ENCODE measurements around the gene ALOX12.
"Not testable (repeated sequence)": the region's sequence is repeated elsewhere in the genome, so short reads cannot be mapped to it uniquely, and the experiment has no call there.

Gene ALOX12

GRCh38 chr17:6985266-6985665, 10.6 kb upstream of the ALOX12 start:
- FAIRE-seq: no peak
- no peak for DNase-seq (ENCODE audit: insufficient read length, low spot score)
- no peak for TF ChIP-seq PAX5 (IDR thresholded peaks at IDR 0.05; ENCODE audit: insufficient read depth, low read length, severe bottlenecking)
- TF ChIP-seq POU2F2 (IDR thresholded peaks at IDR 0.05; ENCODE audit: low read depth, low read length): no peak
- no peak for TF ChIP-seq POLR2A (IDR thresholded peaks at IDR 0.05; ENCODE audit: low read depth, low read length)
- TF ChIP-seq POLR2AphosphoS5 (IDR thresholded peaks at IDR 0.05; ENCODE audit: low read depth, low read length): no peak
- TF ChIP-seq TAF1 (IDR thresholded peaks at IDR 0.05; ENCODE audit: low read depth, low read length): no peak
- no peak for TF ChIP-seq SPI1 (IDR thresholded peaks at IDR 0.05; ENCODE audit: low read depth, low read length)

- TF ChIP-seq POU2F2 (IDR thresholded peaks at IDR 0.05; ENCODE audit: low read depth, low read length) (no peak), TAF1 (IDR thresholded peaks at IDR 0.05; ENCODE audit: low read depth, low read length) (no peak), POLR2AphosphoS5 (IDR thresholded peaks at IDR 0.05; ENCODE audit: low read depth, low read length) (no peak), PAX5 (IDR thresholded peaks at IDR 0.05; ENCODE audit: insufficient read depth, low read length, severe bottlenecking) (no peak), SPI1 (IDR thresholded peaks at IDR 0.05; ENCODE audit: low read depth, low read length) (no peak), POLR2A (IDR thresholded peaks at IDR 0.05; ENCODE audit: low read depth, low read length) (no peak)
- FAIRE-seq: no peak
- DNase-seq (ENCODE audit: insufficient read length, low spot score): no peak
Observed at GRCh38 chr17:6986676-6987075, 9.2 kb upstream of the ALOX12 start.

- FAIRE-seq (no peak), DNase-seq (ENCODE audit: insufficient read length, low spot score) (no peak)
- TF ChIP-seq TAF1 (IDR thresholded peaks at IDR 0.05; ENCODE audit: low read depth, low read length) (no peak), PAX5 (IDR thresholded peaks at IDR 0.05; ENCODE audit: insufficient read depth, low read length, severe bottlenecking) (no peak), POU2F2 (IDR thresholded peaks at IDR 0.05; ENCODE audit: low read depth, low read length) (no peak), POLR2AphosphoS5 (IDR thresholded peaks at IDR 0.05; ENCODE audit: low read depth, low read length) (no peak), SPI1 (IDR thresholded peaks at IDR 0.05; ENCODE audit: low read depth, low read length) (no peak), POLR2A (IDR thresholded peaks at IDR 0.05; ENCODE audit: low read depth, low read length) (no peak)
Observed at GRCh38 chr17:6989779-6990178, 6.1 kb upstream of the ALOX12 start.

- not testable (repeated sequence) for DNase-seq (ENCODE audit: insufficient read length, low spot score); FAIRE-seq
Observed at GRCh38 chr17:6993613-6994056, 2.2 kb upstream of the ALOX12 start.

- no peak for DNase-seq (ENCODE audit: insufficient read length, low spot score)
- no peak for FAIRE-seq
- TF ChIP-seq SPI1 (IDR thresholded peaks at IDR 0.05; ENCODE audit: low read depth, low read length) (no peak), POLR2A (IDR thresholded peaks at IDR 0.05; ENCODE audit: low read depth, low read length) (no peak), TAF1 (IDR thresholded peaks at IDR 0.05; ENCODE audit: low read depth, low read length) (no peak), PAX5 (IDR thresholded peaks at IDR 0.05; ENCODE audit: insufficient read depth, low read length, severe bottlenecking) (no peak)
Observed at GRCh38 chr17:6994118-6994598, 1.7 kb upstream of the ALOX12 start.

GRCh38 chr17:6994666-6995256, 1.1 kb upstream of the ALOX12 start:
- FAIRE-seq (no peak), DNase-seq (ENCODE audit: insufficient read length, low spot score) (no peak)
- TF ChIP-seq TAF1 (IDR thresholded peaks at IDR 0.05; ENCODE audit: low read depth, low read length): no peak
- TF ChIP-seq POLR2AphosphoS5 (IDR thresholded peaks at IDR 0.05; ENCODE audit: low read depth, low read length): no peak
- no peak for TF ChIP-seq POU2F2 (IDR thresholded peaks at IDR 0.05; ENCODE audit: low read depth, low read length)
- no peak for TF ChIP-seq SPI1 (IDR thresholded peaks at IDR 0.05; ENCODE audit: low read depth, low read length)
- TF ChIP-seq PAX5 (IDR thresholded peaks at IDR 0.05; ENCODE audit: insufficient read depth, low read length, severe bottlenecking): no peak
- TF ChIP-seq POLR2A (IDR thresholded peaks at IDR 0.05; ENCODE audit: low read depth, low read length): no peak

GRCh38 chr17:6996256-6997011, 585 bp downstream of the ALOX12 start:
- DNase-seq (ENCODE audit: insufficient read length, low spot score) (no peak), FAIRE-seq (no peak)
- TF ChIP-seq SPI1 (IDR thresholded peaks at IDR 0.05; ENCODE audit: low read depth, low read length): no peak
- no peak for TF ChIP-seq POLR2AphosphoS5 (IDR thresholded peaks at IDR 0.05; ENCODE audit: low read depth, low read length)
- no peak for TF ChIP-seq PAX5 (IDR thresholded peaks at IDR 0.05; ENCODE audit: insufficient read depth, low read length, severe bottlenecking)
- TF ChIP-seq POLR2A (IDR thresholded peaks at IDR 0.05; ENCODE audit: low read depth, low read length): no peak
- no peak for TF ChIP-seq POU2F2 (IDR thresholded peaks at IDR 0.05; ENCODE audit: low read depth, low read length)
- TF ChIP-seq TAF1 (IDR thresholded peaks at IDR 0.05; ENCODE audit: low read depth, low read length): no peak

- FAIRE-seq: no peak
Observed at GRCh38 chr17:6997171-6997570, 1.3 kb downstream of the ALOX12 start.

GRCh38 chr17:6998855-6999508, 3.1 kb downstream of the ALOX12 start:
- TF ChIP-seq SPI1 (IDR thresholded peaks at IDR 0.05; ENCODE audit: low read depth, low read length): no peak
- FAIRE-seq (no peak), DNase-seq (ENCODE audit: insufficient read length, low spot score) (no peak)

More at GRCh38 chr17:6997171-6997570, 1.3 kb downstream of the ALOX12 start:
- DNase-seq (ENCODE audit: insufficient read length, low spot score): no peak
- no peak for TF ChIP-seq SPI1 (IDR thresholded peaks at IDR 0.05; ENCODE audit: low read depth, low read length)
- TF ChIP-seq POU2F2 (IDR thresholded peaks at IDR 0.05; ENCODE audit: low read depth, low read length): no peak
- no peak for TF ChIP-seq POLR2AphosphoS5 (IDR thresholded peaks at IDR 0.05; ENCODE audit: low read depth, low read length)
- no peak for TF ChIP-seq POLR2A (IDR thresholded peaks at IDR 0.05; ENCODE audit: low read depth, low read length)
- no peak for TF ChIP-seq TAF1 (IDR thresholded peaks at IDR 0.05; ENCODE audit: low read depth, low read length)
- no peak for TF ChIP-seq PAX5 (IDR thresholded peaks at IDR 0.05; ENCODE audit: insufficient read depth, low read length, severe bottlenecking)
